GM23338 (cell line): ENCODE results near the gene PDK4. TPM values are rescaled to one million over a fixed set of nuclear protein-coding genes. Genes with fewer than 3 reads are reported as not detected.

Experiments used
- ATAC-seq: fragments of 200-7000 bp; cut with Tn5 transposase; 3 replicates; pipeline ENCODE4 v1.9.1; 2020
- DNase-seq: peaks from one replicate; pipeline ENCODE4 v3.0.0-alpha.2; 2015; ENCODE audit warnings: low spot score
- H2AFZ ChIP-seq: fragments of 200-600 bp; sonication (generic); 2 replicates; pipeline ENCODE4 v1.8.0; 2016; ENCODE audit warnings: antibody characterized with exemption, mild to moderate bottlenecking, moderate library complexity
- H3F3A ChIP-seq: fragments of 200-600 bp; sonication (generic); replicated peaks from 2 replicates; pipeline ENCODE4 v1.8.0; 2017; ENCODE audit warnings: antibody characterized with exemption, mixed run types, low read depth
- H3K27ac ChIP-seq: fragments of 200-600 bp; sonication (generic); 2 replicates; pipeline ENCODE4 v1.6.1; 2016; ENCODE audit warnings: low read depth
- H3K27me3 ChIP-seq: fragments of 200-600 bp; sonication (generic); 2 replicates; pipeline ENCODE4 v1.8.0; 2016; ENCODE audit warnings: mild to moderate bottlenecking, mixed run types, moderate library complexity; ENCODE audit not compliant: insufficient read depth
- H3K36me3 ChIP-seq: fragments of 200-600 bp; sonication (generic); 2 replicates; pipeline ENCODE4 v1.8.0; 2016; ENCODE audit warnings: mild to moderate bottlenecking; ENCODE audit not compliant: insufficient read depth
- H3K4me1 ChIP-seq: fragments of 200-600 bp; sonication (generic); 2 replicates; pipeline ENCODE4 v1.8.0; 2016; ENCODE audit warnings: mild to moderate bottlenecking, moderate library complexity; ENCODE audit not compliant: insufficient read depth
- H3K4me2 ChIP-seq: fragments of 200-600 bp; sonication (generic); 2 replicates; pipeline ENCODE4 v1.7.1; 2017; ENCODE audit warnings: mixed run types
- H3K4me3 ChIP-seq: fragments of 200-600 bp; sonication (generic); 2 replicates; pipeline ENCODE4 v1.6.1; 2016; ENCODE audit warnings: mixed run types
- H3K79me2 ChIP-seq: fragments of 200-600 bp; sonication (generic); replicated peaks from 2 replicates; pipeline ENCODE4 v1.8.0; 2017; ENCODE audit warnings: mild to moderate bottlenecking; ENCODE audit not compliant: insufficient read depth
- H3K9me2 ChIP-seq: fragments of 200-600 bp; sonication (generic); 2 replicates; pipeline ENCODE4 v1.8.0; 2017; ENCODE audit not compliant: insufficient read depth
- H4K20me1 ChIP-seq: fragments of 200-600 bp; sonication (generic); replicated peaks from 2 replicates; pipeline ENCODE4 v1.8.0; 2017; ENCODE audit warnings: mild to moderate bottlenecking; ENCODE audit not compliant: insufficient read depth
- H3K27ac Mint-ChIP-seq: 2 replicates; pipeline ENCODE4 v1.8.0; 2020; ENCODE audit warnings: inconsistent platforms, mild to moderate bottlenecking, moderate library complexity, mixed read lengths
- H3K27me3 Mint-ChIP-seq: 3 replicates; pipeline ENCODE4 v1.8.0; 2022; ENCODE audit warnings: low read depth, mild to moderate bottlenecking, moderate library complexity, mixed read lengths, inconsistent platforms; ENCODE audit not compliant: insufficient read depth, poor library complexity
- H3K36me3 Mint-ChIP-seq: 3 replicates; pipeline ENCODE4 v1.8.0; 2021; ENCODE audit warnings: low read depth, mild to moderate bottlenecking, inconsistent platforms, moderate library complexity, mixed read lengths
- H3K4me1 Mint-ChIP-seq: 3 replicates; pipeline ENCODE4 v1.8.0; 2020; ENCODE audit warnings: mild to moderate bottlenecking, inconsistent platforms, mixed read lengths
- H3K4me3 Mint-ChIP-seq: 3 replicates; pipeline ENCODE4 v1.8.0; 2021; ENCODE audit warnings: moderate library complexity, mild to moderate bottlenecking, inconsistent platforms, mixed read lengths
- H3K9me3 Mint-ChIP-seq: 3 replicates; pipeline ENCODE4 v1.8.0; 2020; ENCODE audit warnings: moderate library complexity, mild to moderate bottlenecking, inconsistent platforms, mixed read lengths
- CREB1 ChIP-seq: fragments of 250-450 bp; sonication (Bioruptor Pico); IDR thresholded peaks from 2 replicates; pipeline ENCODE4 v1.5.0; 2020; ENCODE audit warnings: low read depth, mild to moderate bottlenecking, moderate library complexity
- CTCF ChIP-seq, 2 experiments: fragments of 200-600 bp in 1 of 2; sonication (generic) in 1 of 2; conservative IDR thresholded peaks; 2 replicates each; pipeline versions ENCODE4 v1.5.1 to v1.6.1; 2016 to 2017; ENCODE audit warnings: antibody characterized with exemption in 2 of 2, low read depth in 2 of 2, mild to moderate bottlenecking in 2 of 2, moderate library complexity in 1 of 2
- ETS1 ChIP-seq: IDR thresholded peaks from 2 replicates; pipeline ENCODE4 v1.6.1; 2016; ENCODE audit warnings: antibody characterized with exemption
- EZH2 ChIP-seq: fragments of 200-600 bp; sonication (generic); IDR thresholded peaks from one replicate; pipeline ENCODE4 v1.8.0; 2017; ENCODE audit warnings: antibody characterized with exemption, mild to moderate bottlenecking, low read depth; ENCODE audit not compliant: unreplicated experiment
- EZH2phosphoT487 ChIP-seq: fragments of 200-600 bp; sonication (generic); IDR thresholded peaks from one replicate; pipeline ENCODE4 v1.8.1; 2018; ENCODE audit warnings: antibody characterized with exemption; ENCODE audit not compliant: unreplicated experiment
- JUNB ChIP-seq: IDR thresholded peaks from one replicate; pipeline ENCODE4 v1.6.1; 2016; ENCODE audit warnings: antibody characterized with exemption; ENCODE audit not compliant: unreplicated experiment
- NANOG ChIP-seq: IDR thresholded peaks from 2 replicates; pipeline ENCODE4 v1.6.1; 2016; ENCODE audit warnings: antibody characterized with exemption, borderline replicate concordance
- POLR2AphosphoS5 ChIP-seq: IDR thresholded peaks from 2 replicates; pipeline ENCODE4 v1.6.1; 2016; ENCODE audit warnings: antibody characterized with exemption, low read depth
- REST ChIP-seq: IDR thresholded peaks from one replicate; pipeline ENCODE4 v1.6.1; 2018; ENCODE audit warnings: antibody characterized with exemption; ENCODE audit not compliant: unreplicated experiment
- STAT1 ChIP-seq: IDR thresholded peaks from one replicate; pipeline ENCODE4 v1.6.1; 2016; ENCODE audit warnings: antibody characterized with exemption; ENCODE audit not compliant: unreplicated experiment
- ZNF114 ChIP-seq: fragments of 250-450 bp; sonication (Bioruptor Pico); IDR thresholded peaks from 2 replicates; pipeline ENCODE4 v1.5.0; 2020; ENCODE audit warnings: mild to moderate bottlenecking, moderate library complexity
- ZNF331 ChIP-seq: fragments of 250-450 bp; sonication (Bioruptor Pico); IDR thresholded peaks from 2 replicates; pipeline ENCODE4 v1.5.0; 2020; ENCODE audit warnings: low read depth, mild to moderate bottlenecking, moderate library complexity
- ZNF462 ChIP-seq: fragments of 250-450 bp; sonication (Bioruptor Pico); IDR thresholded peaks from 2 replicates; pipeline ENCODE4 v1.5.0; 2020; ENCODE audit warnings: mild to moderate bottlenecking, moderate library complexity
- polyA plus RNA-seq: library from polyadenylated mRNA; unstranded; fragments of >200 nt; fragmentation: Nextera tagmentation; extraction: Ambion mirVana; gene quantifications from 2 replicates; pipeline ENCODE4 v1.2.1, GENCODE V29; 2016
- total RNA-seq: library from RNA; depleted of rRNA; stranded (reverse); fragments of >200 nt; shearing (Covaris generic); gene quantifications from 2 replicates; pipeline ENCODE4 v1.2.3, GENCODE V29; 2014

The PDK4 gene
- total and polyA plus RNA-seq, 2 experiments from 2014 or later: 0.32 TPM; not detected in 1

- Histone ChIP-seq H3K27me3 (no peaks in the 10 kb centered on the region), H3K4me2 (no peak overlapping the region), H3K4me3 (no peak overlapping the region), H3K27ac (no peak overlapping the region), H3F3A (no peaks in the 10 kb centered on the region), H3K79me2 (no peaks in the 10 kb centered on the region), H2AFZ (no peak overlapping the region), H3K36me3 (no peaks in the 10 kb centered on the region), H3K4me1 (no peaks in the 10 kb centered on the region), H4K20me1 (no peaks in the 10 kb centered on the region), H3K9me2 (0 out of 2 replicates have a peak, but pooled peaks cover 3% of the 10 kb centered on the region)
- Mint-ChIP-seq H3K9me3 (no peaks in the 10 kb centered on the region), H3K27ac (no peak overlapping the region), H3K4me1 (no peaks in the 10 kb centered on the region; the same call in 2 of the 3 replicates), H3K4me3 (no peak overlapping the region), H3K27me3 (no peaks in the 10 kb centered on the region), H3K36me3 (no peaks in the 10 kb centered on the region)
- ATAC-seq (no peak), DNase-seq (no peak)
- TF ChIP-seq ETS1 (no peak), NANOG (no peak), ZNF462 (no peak), EZH2phosphoT487 (no peak), POLR2AphosphoS5 (no peak), CTCF (conservative IDR thresholded peaks at IDR 0.05; ENCODE audit: low read depth in 2 of 2) (no peak), JUNB (no peak), CREB1 (CRISPR knock-in tag) (no peak), ZNF114 (no peak), REST (no peak), ZNF331 (CRISPR knock-in tag) (no peak), EZH2 (no peak), STAT1 (no peak)
These were observed 50.6 kb downstream of the PDK4 start for GRCh38 chr7:95545673-95546072.
